H1 (cell line): Measurements from ENCODE around the gene MRPL33. TPM values are rescaled to one million over a fixed set of nuclear protein-coding genes. Genes with fewer than 3 reads are reported as not detected.

Experiments used
- polyA plus RNA-seq, 7 experiments: library from polyadenylated mRNA; depleted of rRNA in 3 of 7; stranded (reverse) in 5 of 7; unstranded in 2 of 7; fragments of >200 nt in 5 of 7; fragments of 200-250 nt in 2 of 7; gene quantifications; 1 replicate in 5 of 7; 2 replicates in 1 of 7; 4 replicates in 1 of 7; pipeline versions ENCODE4 v1.2.1 to v1.2.3, GENCODE V29; 2011 to 2013; ENCODE audit warnings: missing spikeins in 2 of 7, mixed read lengths in 2 of 7
- total RNA-seq: library from RNA; stranded (reverse); fragmentation: NEBNext Ultra II Directional; extraction: Animal tissue kit (Norgen Biotek cat#: 25700); gene quantifications from 2 replicates; pipeline ENCODE4 v1.2.1, GENCODE V29; 2021
- TF ChIP-seq, protein P1 (sequence below), 3 experiments: IDR thresholded peaks; 1 replicate in 2 of 3; 2 replicates in 1 of 3; pipeline versions ENCODE4 v1.5.1 to v1.6.1; 2011; ENCODE audit warnings: low read length in 3 of 3, mild to moderate bottlenecking in 3 of 3, inconsistent platforms in 2 of 3, low read depth in 1 of 3, moderate library complexity in 1 of 3; ENCODE audit not compliant: insufficient read depth in 1 of 3; ENCODE audit errors: control extremely low read depth in 1 of 3

MRPL33 gene
- total and polyA plus RNA-seq, 2 of the 8 experiments (the other 6 are each of a cell fraction or from before 2014, with no cell fraction given) = 24.3 to 62.9 TPM

- TF ChIP-seq, protein P1, sequence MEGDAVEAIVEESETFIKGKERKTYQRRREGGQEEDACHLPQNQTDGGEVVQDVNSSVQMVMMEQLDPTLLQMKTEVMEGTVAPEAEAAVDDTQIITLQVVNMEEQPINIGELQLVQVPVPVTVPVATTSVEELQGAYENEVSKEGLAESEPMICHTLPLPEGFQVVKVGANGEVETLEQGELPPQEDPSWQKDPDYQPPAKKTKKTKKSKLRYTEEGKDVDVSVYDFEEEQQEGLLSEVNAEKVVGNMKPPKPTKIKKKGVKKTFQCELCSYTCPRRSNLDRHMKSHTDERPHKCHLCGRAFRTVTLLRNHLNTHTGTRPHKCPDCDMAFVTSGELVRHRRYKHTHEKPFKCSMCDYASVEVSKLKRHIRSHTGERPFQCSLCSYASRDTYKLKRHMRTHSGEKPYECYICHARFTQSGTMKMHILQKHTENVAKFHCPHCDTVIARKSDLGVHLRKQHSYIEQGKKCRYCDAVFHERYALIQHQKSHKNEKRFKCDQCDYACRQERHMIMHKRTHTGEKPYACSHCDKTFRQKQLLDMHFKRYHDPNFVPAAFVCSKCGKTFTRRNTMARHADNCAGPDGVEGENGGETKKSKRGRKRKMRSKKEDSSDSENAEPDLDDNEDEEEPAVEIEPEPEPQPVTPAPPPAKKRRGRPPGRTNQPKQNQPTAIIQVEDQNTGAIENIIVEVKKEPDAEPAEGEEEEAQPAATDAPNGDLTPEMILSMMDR (IDR thresholded peaks at IDR 0.05; ENCODE audit: control extremely low read depth in 1 of 3, insufficient read depth in 1 of 3, low read depth in 1 of 3, low read length in 3 of 3) = no peak
Measured at GRCh38 chr2:27746325-27746724, 25.2 kb upstream of the MRPL33 start (continued).
